GM18517 (cell line): ENCODE measurements around the gene CCT7.
"Not testable (repeated sequence)": the region's sequence is repeated elsewhere in the genome, so short reads cannot be mapped to it uniquely, and the experiment has no call there.

Experiments used
- ATAC-seq: cut with Tn5 transposase; IDR thresholded peaks from one replicate; pipeline ENCODE4 v1.9.1; 2021; ENCODE audit warnings: mild to moderate bottlenecking, moderate library complexity; ENCODE audit not compliant: unreplicated experiment

CCT7 gene

DNA sequence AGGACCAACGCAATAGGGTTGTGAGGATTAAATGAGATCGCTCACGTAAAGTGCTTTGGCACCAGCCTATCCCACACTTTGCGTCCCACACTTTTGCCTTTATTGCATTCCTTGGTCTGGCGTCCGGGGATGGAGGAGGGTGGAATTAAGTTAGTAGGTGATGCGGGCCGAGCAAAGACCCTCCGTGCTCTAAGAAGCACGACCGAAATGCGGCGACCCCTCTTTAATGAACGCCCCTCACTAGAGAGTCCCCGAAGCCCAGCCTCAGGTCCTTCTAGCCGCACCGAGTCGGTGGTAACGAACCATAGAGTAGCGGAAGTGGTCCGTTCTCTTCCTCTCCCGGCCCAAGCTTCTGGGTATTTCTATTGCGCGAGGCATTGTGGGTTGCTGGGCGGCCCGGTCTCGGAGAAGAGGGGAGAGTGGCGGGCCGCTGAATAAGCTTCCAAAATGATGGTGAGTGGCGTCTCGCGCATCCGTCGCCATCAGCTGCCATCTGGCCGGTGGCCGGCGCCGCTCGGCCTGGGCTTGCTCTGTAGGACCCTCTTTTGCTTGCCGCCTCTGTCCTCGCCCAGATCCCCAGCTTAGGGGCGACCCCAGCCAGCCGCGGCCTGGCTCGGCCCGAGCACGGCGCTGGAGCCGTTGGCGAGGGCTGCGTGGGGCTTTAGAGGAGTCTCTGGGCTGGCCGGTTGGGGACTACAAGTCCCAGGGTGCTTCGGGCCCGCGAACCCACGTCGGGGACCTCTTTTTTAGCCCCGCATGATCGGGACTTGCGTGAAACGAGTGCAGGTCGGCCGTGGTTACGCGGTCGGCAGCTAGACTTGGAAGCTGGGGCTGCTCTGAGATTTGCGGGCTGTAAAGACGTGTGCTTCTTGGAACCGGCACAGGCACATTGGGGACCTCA lies at the start of gene CCT7:
Gene CCT7 (plus strand): TSS at position 377 of the 901 bp plus-strand sequence. CDS start 71 bp downstream, at position 448.
- ATAC-seq: peak; percentile 55

DNA sequence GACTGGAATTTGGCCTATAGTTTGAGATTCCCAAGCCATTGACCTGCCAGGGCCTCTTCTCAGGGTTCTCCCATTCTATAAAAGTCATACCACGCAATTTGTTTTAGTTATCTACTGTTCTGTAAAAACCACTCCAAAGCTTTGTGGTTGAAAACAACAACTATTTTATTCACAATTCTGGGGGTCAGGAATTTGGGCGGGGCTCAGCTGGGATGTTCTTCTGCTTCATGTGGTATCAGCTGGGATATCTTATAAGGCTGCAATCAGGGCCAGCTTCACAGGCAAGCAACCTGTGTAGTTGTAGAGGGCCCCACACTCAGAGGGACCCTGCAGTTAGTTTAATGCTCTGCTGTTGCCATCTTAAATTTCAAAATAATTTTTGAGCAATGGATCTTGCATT lies 48.1 kb upstream of the CCT7 start:
- ATAC-seq: no peak

DNA sequence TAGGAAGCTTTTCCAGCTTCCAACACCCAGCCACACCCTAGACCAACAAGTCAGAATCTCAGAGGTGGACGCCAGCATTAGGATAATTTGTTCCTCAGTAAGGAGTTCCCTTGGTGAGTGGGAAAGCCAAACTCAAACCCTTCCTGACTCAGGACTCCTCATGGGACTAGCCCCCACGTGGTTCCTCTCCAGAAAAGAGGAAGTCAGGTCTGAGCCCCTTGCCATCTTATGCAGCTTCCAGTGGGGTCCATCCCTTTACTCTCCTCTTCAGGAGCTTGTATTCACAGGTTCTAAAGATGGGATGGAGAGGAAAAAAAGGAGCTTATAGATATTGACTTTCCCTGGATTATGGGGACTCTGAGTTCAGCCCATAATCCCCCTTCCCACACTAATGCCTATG lies 46.6 kb upstream of the CCT7 start:
- no peak for ATAC-seq

DNA sequence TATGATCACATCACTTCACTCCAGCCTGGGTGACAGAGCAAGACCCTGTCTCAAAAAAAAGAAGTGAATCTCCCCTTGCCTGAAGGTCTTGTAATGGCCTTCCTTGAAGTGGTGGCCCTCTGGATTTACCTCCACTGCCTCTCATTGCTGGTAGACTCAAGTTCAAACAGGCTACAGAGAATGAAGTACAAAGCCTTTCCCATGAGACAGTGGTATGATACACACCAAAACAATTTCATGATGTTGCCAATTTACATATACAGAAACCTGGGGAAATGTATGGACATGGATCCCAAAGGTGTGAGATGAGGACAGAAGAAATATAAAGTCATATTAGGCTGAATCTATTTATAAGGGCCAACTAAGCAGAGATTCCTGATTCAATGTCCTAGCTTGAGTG lies 36.5 kb upstream of the CCT7 start:
- ATAC-seq: no peak

DNA sequence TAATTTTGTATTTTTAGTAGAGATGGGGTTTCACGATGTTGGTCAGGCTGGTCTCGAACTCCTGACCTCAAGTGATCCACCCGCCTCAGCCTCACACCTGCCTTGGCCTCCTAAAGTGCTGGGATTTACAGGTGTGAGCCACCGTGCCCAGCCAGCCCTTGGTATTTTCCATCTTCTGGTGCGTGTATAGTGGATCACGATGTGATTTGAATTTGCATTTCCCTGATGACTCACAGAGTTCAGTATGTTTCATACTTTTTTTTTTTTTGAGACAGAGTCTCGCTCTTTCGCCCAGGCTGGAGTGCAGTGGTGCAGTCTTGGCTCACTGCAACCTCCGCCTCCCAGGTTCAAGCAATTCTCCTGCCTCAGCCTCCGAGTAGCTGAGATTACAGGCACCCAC lies 33.8 kb upstream of the CCT7 start:
- not testable (repeated sequence) for ATAC-seq

DNA sequence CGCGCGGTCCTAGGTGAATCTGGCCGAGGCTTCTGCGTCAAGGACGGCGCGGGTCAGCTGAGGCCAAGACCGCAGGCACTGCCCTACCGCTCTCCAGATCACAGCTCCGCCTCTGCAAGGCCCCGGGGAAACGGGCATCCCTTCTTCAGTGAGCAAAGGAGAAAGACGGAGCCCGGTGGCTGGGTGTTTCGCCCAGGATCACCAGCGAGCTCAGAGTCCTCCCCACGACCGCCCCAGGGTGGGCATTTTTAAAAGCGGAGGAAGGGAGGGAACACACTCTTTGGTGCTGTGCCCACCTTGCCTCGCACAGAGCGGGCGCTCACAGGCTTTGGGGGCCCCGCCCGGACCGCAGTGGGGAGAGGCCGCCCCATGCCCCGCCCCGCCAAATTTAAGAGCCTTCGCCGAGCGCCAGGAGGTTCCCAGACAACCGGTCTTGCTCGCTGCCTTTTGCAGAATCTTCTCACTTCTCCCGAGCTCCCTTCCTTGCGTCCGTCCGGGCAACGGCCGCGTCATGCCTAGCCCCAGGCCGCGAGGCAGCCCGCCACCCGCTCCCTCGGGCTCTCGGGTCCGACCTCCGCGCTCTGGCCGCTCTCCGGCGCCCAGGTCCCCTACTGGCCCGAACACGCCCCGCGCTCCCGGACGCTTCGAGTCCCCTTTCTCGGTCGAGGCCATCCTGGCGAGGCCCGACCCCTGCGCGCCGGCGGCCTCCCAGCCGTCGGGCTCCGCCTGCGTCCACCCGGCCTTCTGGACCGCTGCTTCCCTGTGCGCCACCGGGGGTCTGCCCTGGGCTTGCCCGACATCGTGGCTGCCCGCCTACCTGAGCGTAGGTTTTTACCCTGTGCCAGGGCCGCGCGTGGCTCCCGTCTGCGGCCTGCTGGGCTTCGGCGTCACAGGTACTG lies 31.7 kb upstream of the CCT7 start, which contains the start of gene NOTO:
Gene NOTO (plus strand): TSS at position 419 of the 899 bp plus-strand sequence. CDS start 93 bp downstream, at position 512.
- no peak for ATAC-seq

DNA sequence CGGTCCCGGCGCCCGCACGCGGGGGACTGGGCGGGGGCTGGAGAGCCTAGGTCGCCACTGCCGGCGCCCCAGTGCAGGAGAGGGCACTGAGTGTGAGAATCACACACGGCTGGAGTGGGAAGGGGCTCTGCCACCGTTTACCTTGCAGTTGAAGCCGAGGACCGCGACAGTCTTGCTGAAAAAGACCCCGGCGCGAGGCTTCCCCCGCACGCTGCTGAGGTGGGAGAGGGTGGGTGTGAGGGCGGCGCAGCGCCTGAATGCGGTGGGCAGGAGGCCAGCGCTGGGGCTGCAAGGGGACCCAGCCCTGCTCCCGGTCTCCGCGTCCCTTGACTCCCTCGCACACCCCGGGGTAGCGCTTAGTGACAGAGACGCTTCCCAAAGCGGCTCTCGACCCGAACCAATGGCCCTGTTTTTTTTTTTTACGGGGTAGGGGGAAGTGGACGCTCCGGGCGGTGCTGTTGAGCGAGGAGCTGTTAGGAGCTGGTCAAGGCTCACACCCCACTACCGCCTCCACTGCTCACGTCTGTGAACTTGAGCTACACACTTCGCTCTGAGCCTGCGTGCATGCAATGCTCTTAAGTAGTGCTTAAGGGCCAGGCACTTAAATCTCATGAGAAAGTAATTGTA lies 30.9 kb upstream of the CCT7 start:
- ATAC-seq: no peak

DNA sequence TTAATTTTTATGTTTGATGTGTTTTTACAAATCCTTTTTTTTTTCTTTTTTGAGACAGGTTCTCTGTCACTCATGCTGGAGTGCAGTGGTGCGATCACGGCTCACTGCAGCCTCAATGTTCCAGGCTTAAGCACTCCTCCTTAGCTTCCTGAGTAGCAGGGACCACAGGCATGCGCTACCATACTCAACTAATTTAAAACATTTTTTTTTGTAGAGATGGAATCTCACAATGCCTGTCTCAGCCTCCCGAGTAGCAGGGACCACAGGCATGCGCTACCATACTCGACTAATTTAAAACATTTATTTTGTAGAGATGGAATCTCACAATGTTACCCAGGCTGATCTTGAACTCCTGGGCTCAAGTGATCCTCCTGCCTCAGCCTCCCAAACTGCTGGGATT lies 28.5 kb upstream of the CCT7 start:
- ATAC-seq: no peak

DNA sequence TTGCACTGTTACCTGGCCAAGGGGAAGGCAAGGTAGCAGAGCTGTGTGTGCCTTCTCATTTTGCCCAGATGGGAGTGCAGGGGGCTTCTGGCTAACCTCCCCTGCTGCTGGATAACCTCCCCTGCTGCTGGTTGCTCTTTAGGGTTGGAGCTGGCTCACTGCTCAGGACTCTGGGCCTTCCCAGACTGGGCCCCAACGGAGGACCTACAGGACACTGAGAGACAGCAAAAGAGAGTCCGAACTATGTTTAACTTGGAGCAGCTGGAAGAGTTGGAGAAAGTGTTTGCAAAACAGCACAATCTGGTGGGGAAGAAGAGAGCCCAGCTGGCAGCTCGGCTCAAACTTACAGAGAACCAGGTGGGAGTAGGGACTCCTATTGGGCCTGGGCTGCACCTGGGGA lies 25.9 kb upstream of the CCT7 start:
- no peak for ATAC-seq

DNA sequence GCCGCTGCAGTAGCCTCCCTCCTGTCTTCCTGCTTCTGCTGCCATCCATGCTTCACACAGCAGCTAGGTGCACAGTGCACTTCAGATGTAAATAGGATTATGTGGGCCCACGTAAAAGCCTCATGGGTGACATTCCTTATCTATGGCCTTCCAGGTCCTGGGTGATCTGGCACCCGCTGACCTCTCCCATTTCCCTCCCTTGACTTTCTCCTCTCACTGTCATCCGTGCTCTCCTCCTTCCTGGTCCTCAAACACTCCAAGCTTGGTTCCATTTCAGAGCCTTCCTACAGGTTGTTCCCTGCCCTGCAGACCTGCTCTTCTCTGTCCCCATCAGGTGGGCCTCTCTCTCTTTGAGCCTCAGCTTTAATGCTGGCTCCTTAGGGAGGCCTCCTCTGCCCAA lies 24.1 kb upstream of the CCT7 start:
- ATAC-seq: no peak

DNA sequence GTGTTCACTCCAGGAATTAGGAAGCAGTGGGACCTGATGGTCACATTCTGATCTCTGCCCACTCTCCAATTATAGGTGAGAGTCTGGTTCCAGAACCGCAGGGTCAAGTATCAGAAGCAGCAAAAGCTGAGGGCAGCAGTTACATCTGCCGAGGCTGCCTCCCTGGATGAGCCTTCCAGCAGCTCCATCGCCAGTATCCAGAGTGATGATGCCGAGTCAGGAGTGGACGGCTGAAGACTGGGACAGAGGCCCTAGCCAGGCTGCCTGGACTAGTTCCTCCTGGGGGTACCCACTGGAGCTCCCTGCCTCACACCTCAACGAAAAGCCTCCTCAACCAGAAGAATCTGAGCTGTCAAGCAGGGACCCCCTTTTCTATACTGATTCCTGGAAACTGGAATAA lies 23.4 kb upstream of the CCT7 start:
- no peak for ATAC-seq

DNA sequence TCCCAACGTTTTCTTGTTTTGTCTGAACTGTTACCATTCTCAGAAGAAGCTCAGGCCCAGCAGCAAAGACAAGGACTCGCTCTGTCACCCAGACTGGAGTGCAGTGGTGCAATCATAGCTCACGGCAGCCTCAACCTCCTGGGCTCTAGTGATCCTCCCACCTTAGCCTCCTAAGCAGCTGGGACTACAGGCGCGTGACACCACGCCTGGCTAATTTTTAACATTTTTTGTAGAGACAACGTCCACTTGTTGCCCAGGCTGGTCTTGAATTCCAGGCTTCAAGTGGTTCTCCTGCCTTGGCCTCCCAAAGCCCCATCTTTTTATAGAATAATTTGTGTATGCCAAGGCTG lies 22.0 kb upstream of the CCT7 start:
- ATAC-seq: no peak

DNA sequence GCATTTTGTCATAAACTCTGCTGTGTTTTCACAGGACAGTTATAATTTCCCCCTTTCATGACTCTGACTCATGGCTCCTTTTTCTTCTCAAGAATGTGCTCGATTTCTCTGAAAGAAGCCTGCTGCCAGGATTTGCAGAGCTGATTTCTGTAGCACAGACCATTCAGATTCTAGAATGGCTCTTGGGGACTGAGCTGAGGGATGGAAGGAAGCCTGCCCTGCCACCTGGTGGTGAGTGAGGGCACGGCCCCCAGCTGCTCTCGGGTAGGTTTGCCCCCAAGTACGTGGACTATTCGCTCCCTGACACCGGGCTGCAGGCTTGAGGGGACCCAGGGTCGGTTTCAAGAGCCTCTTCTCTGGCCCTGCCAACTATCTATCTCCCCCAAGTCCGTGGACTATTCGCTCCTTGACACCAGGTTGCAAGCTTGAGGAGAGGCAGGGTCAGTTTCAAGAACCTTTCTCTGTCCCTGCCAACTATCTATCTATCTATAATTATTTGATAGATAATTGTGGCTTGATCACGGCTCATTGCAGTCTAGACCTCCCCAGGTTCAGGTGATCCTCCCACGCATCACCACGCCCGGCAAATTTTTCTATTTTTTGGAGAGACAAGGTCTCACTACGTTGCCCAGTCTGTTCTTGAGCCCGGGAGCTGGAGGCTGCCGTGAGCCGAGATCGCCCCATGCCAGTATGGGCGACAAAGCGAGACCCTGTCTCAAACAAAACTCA lies 21.5 kb upstream of the CCT7 start:
- peak; percentile 58 for ATAC-seq

DNA sequence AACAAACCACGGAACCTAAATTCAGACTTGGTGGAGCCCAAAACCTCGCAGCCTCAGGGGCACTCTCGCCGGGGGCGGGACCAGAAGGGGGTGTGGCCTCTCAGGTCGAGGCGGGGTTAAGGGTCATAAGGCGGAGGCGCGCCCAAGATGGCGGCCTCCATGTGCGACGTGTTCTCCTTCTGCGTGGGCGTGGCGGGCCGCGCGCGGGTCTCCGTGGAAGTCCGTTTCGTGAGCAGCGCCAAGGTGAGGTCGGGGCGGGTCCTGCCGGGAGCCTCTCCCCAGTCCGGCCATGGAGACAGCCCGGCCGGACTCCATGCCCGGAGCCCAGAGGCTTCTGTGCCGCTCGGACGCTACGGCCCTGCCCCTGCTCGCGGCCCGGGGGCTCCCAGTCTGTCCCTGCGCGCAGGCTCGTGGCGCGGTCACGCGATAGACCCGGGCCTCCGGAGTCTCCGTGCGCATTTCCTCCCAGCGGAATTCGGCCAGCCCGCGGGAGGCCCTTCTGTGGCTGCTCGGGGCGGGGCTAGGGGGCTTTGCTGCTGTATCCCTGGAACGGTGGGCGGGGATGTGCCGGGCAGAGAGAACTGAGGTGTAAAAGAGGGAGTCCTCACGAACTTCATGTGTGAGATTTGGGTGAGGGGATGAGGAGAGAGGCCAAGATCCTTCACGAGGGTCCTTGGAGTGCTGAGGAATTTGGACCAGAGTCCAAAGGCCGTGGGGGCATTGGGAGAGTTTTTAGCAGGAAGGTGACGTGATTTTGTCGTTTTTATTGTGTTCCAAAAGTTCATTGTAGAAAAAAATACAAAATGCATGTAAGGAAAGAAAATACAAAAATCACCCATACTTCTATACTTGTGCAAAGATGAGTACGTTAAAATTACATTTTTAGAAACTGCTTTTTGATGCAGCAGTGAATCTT lies 19.7 kb upstream of the CCT7 start, which contains the start of gene SMYD5:
Gene SMYD5 (plus strand): TSS at position 126 of the 916 bp plus-strand sequence. CDS start 22 bp downstream, at position 148.
- peak; percentile 93 for ATAC-seq

DNA sequence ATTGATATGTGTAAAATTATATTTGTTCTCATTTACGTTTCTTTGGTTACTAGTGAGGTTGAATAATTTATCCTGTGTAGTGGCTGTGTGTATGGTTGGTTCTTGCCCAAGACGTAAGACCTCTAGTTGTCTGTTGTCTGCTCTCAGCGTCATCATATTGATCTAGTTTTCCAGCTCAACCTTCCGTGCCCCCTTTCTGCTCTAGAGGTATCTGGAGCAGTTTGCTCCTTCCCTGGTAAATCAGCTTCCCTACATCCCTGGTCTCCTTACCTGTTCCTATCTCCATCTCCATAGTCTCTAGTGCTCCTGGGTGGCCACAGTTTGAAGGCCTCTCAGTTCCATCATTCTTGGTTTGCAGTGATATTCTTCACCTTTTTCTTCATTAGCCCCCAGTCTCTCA lies 18.9 kb upstream of the CCT7 start:
- no peak for ATAC-seq

DNA sequence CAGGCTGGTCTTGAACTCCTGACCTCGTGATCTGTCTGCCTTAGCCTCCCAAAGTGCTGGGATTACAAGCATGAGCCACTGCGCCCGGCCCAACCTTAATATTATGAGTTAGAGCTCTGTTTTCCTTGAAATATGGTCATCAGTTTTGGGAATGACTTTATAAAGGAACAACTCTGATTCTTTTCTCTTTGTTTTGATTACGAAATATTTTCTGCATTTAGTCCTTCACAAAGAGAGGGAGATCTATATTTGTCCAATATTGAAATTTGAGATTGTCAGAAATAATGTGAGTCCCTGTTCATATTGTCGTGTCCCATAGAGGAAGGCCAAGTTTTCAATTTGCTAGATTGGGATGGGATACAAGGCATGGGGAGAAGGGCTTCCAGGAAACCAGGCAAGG lies 16.9 kb upstream of the CCT7 start:
- ATAC-seq: no peak

DNA sequence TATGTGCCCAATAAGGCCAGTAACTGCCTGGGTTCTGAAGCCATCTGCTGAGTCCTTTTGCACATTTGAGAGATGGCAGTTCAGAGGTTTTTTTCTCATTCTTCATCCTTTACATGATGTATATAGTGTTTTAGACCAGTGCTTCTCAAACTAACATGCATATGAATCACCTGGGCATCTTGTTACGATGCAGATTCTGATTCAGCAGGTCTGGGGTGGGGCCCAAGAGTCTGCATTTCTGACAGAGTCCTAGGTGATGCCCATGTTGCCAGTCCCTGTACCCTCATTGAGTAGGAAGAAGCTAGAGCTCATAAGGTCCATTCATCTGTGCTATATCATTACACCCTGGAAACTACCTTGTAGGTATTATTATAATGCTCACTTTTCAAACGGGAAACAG lies 16.3 kb upstream of the CCT7 start:
- ATAC-seq: no peak

DNA sequence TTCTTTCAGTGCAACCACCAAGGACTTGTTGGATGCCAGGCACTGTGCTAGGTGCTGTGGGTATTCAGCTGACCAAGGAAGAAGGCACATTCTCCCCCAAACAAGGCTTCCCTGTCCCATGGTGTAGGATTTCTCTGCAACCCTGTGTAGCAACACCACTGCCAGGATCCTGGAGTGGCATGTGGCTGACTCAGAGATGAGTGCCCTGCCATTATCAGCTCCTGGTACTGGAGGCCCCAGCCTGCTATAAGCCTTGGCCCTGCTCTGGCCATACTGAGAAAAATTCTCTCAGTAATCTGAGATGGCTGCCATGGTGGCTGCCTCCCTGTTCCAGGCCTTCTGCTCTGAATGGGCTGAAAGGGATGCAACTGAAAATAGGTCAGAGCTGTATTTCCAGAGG lies 15.8 kb upstream of the CCT7 start:
- ATAC-seq: no peak

DNA sequence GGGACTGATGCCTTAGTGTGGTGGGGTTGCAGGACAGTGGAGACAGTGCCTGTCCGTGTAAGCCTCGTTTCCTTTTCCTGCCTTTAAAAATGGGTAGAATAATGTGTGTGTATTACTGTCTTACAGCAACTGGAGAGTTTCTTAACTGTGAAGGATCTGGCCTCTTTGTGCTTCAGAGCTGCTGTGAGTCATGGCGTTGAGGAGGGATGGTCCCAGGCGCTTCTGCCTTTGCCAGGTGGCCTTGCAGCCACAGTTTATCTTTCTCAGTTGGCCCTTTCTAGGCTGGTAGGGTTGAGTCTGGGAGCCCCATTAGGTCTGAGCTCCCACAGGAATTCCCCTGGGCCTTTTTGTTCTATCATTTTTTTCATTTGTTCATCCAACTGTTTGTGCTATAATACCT lies 10.3 kb upstream of the CCT7 start:
- ATAC-seq: no peak
